LNCaP clone FGC (cell line): ENCODE results near the gene POU2AF1.

Experiments used
- DNase-seq: peaks from one replicate; pipeline ENCODE4 v3.0.0-alpha.2; 2011; ENCODE audit warnings: low read depth
- H3K4me3 ChIP-seq: 2 replicates; pipeline ENCODE4 v1.5.1; 2011; ENCODE audit warnings: mild to moderate bottlenecking, low read depth, low read length, control low read depth
- TF ChIP-seq, protein P1 (sequence below): IDR thresholded peaks from 2 replicates; pipeline ENCODE4 v1.5.1; 2012; ENCODE audit warnings: mild to moderate bottlenecking; ENCODE audit not compliant: control insufficient read depth, insufficient read depth; ENCODE audit errors: extremely low read depth

Gene POU2AF1

DNA sequence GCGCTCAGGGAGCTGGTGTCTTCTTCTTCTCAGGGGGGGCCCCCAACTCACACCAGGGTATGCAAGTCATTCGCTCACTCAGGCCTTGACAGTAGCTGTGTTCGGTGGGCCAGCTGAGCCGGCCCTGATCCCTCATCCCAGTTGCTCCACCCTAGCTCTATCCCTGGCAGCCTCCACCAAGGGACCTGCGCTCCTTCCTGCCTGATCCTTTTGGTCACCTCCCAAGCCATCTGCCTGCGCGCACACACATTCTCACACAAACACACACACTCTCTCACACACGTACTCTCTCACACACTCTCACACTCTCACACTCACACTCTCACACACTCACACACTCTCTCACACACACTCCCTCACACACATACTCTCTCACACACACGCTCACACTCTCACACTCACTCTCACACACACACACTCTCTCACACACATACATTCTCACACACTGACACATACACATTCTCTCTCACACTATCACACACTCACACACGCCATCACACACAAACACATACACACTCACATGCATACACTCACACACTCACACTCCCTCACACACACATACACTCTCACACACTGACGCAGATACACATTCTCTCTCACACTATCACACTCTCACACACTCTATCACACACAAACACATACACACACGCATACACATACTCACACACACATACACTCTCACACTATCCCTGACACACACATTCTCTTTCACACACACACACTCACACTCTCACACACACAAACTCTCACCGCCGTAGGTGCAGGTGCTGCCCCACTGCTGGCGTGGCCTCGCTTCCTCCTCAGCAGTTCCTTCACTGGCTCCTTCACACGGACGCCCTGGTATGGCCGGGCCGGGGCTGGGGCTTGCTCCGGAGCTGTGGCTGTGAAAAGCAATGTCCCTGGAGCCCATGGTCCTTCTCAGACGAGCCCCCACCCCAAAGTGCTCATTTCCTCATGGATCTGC lies 20.8 kb downstream of the POU2AF1 start:
- TF ChIP-seq, protein P1, sequence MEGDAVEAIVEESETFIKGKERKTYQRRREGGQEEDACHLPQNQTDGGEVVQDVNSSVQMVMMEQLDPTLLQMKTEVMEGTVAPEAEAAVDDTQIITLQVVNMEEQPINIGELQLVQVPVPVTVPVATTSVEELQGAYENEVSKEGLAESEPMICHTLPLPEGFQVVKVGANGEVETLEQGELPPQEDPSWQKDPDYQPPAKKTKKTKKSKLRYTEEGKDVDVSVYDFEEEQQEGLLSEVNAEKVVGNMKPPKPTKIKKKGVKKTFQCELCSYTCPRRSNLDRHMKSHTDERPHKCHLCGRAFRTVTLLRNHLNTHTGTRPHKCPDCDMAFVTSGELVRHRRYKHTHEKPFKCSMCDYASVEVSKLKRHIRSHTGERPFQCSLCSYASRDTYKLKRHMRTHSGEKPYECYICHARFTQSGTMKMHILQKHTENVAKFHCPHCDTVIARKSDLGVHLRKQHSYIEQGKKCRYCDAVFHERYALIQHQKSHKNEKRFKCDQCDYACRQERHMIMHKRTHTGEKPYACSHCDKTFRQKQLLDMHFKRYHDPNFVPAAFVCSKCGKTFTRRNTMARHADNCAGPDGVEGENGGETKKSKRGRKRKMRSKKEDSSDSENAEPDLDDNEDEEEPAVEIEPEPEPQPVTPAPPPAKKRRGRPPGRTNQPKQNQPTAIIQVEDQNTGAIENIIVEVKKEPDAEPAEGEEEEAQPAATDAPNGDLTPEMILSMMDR: no peak
- no peak for DNase-seq
- no peak overlapping the region for H3K4me3 ChIP-seq

DNA sequence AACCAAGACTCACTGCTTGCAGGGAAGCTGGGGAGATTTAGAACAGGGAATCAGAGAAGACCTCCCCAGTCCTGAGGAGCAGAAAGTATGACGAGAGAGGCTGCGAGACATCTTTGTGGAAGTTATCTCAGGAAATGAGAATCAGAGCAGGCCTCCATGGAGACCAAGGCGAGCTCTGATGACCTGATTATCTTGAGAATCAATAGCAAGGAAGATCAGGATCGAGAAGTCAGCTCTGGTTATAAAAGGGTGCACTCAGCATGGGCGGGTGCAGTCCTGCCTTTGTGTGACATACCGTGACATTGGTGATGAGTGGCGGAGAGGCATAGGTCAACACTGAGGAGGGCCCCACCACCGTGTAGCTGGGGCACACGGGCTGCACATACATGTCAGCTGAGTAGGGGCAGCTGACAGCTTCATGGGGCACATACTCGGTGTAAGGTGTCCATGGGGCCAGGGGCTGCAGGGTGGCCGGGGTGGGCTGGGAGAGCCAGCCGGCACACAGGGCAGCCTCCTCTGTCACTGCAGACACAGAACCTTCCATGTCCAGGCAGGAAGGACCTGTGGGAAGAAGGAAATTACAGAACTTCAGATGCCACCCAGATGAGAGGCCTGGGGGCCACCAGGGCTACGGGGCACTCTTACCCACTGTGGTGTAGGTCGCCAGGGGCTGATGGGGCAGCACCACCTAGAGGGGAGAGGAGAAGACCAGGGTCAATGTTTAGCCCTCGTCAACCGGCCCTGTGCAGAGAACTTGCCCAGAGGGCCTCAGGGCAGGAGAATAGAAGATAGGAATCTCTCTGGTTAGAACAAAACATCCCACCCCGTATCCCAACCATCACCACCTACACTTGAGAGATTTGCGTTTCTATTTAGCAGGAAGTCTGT lies 21.7 kb downstream of the POU2AF1 start:
- TF ChIP-seq, protein P1: no peak
- DNase-seq: no peak
- no peak overlapping the region for H3K4me3 ChIP-seq

DNA sequence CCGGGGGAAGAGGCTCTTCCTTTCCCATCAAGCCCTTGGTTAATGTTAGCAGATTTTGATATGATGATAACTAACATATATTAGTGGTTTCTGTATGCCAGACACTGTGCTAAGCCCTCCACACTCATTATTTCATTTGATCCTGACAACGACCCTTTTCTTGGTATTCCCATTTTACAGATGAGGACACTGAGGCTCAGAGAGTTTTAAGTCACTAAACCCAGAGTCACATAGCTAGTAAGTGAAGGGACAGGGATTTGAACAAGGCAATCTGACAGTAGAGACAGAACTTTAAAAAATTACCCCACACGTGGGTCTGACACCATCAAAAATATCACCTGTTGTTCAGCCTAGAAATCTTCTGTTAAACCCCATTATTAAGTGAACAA lies 22.4 kb downstream of the POU2AF1 start:
- TF ChIP-seq, protein P1: no peak
- no peak overlapping the region for H3K4me3 ChIP-seq
- no peak for DNase-seq

DNA sequence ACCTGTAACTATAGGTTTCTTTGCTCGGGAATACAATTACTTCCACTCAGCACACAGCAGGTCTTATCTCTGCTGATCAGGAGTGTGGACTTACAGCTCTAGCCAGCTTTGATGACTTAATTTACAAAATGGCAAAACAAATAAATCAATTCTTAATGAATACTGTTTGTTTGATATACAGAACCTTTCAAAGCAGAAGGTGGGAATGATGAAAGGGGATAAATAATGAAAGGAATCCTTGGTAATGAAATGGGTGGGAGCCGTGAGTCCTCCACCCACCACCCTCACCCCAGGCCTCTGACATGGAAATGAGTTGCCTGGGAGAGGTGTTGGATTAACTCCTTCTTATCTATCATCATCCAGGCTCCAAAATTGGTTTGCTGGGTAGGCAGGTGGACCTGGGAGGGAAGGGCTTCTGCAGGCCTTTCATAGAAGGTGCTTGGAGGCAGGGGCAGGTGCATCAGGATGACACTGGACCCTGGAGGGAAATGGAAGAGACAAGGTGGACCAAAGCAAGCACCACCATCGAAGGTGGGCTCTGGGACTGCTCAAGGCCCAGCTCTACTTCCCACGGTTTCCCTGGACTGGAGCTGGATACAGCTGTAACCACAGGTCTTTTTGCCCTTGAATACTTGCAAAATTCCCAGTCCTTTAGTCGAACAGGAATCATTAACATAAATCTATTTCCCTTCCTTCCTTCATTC lies 23.0 kb downstream of the POU2AF1 start:
- no peak for DNase-seq
- no peak overlapping the region for H3K4me3 ChIP-seq
- TF ChIP-seq, protein P1: no peak

DNA sequence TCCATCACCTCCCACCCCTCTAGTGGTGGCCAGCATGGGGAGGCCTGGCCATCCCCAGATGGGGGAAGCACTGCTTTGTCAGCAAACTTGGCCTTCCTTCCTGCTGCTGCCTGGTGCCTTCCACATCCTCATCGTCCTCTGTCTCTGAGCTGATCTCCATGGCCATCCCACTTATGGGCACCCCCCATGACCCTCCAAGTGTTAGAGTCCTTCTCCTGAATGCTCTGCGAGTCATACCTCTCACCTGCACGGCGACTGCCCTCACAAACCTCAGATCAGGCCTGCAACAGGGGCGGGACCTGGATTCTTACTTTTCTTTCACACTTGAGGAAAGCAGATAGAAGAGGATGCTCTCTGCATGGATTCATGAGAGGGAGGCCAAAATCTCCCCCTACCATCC lies 24.0 kb downstream of the POU2AF1 start:
- TF ChIP-seq, protein P1: no peak
- DNase-seq: no peak
- H3K4me3 ChIP-seq: no peak overlapping the region

DNA sequence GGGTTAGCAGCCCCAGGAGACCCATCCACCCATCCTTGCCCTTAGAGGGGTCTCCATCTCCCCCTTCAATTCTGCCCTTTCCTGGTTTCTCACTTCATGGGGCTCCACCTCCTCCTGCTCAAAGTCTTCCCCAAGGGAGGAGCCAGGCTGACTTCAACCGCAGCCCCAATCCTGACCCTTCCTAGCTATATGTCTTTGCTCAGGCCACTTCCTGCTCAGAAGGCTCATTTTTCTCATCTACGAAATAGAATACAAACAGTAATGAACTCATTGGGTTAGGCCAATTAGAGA lies 24.5 kb downstream of the POU2AF1 start:
- DNase-seq: no peak
- H3K4me3 ChIP-seq: no peak overlapping the region
- TF ChIP-seq, protein P1: no peak
